Occipital lobe (tissue), 2 donors: Measurements from ENCODE around the gene ANKRD30A. TPM values are rescaled to one million over a fixed set of nuclear protein-coding genes. Genes with fewer than 3 reads are reported as not detected.
"Not testable (repeated sequence)": the region's sequence is repeated elsewhere in the genome, so short reads cannot be mapped to it uniquely, and the experiment has no call there.

Experiments used
- DNase-seq: peaks from one replicate; lab custom pipeline; 2025; lab: John Stamatoyannopoulos, UW
- total RNA-seq: library from RNA; depleted of rRNA; stranded (reverse); fragments of >200 nt; gene quantifications from one replicate; pipeline ENCODE4 v1.2.3, GENCODE V29; 2014

ANKRD30A gene
- total RNA-seq, 1 donor from 2014 or later: not detected

DNA sequence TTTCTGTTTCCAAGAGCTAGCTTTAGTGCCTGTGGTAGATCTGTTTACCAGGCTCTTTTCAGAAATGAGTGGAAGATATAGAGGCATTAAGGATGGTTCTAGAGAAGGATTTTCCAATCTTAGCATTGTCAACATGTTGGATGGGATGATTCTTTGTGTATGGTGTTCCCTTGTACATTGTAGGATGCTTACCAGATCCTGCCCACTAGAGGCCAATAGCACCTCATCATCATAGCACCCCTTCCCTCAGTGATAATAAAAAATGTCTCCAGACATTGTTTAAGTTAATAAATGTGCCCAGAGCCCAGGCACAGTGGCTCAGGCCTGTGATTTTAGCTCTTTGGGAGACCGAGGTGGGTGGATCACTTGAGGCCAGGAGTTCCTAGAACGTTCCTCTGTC, 121.2 kb downstream of the ANKRD30A start:
- no peak for DNase-seq

GRCh38 chr10:37255837-37256236, 130.4 kb downstream of the ANKRD30A start:
- DNase-seq: not testable (repeated sequence)

DNA sequence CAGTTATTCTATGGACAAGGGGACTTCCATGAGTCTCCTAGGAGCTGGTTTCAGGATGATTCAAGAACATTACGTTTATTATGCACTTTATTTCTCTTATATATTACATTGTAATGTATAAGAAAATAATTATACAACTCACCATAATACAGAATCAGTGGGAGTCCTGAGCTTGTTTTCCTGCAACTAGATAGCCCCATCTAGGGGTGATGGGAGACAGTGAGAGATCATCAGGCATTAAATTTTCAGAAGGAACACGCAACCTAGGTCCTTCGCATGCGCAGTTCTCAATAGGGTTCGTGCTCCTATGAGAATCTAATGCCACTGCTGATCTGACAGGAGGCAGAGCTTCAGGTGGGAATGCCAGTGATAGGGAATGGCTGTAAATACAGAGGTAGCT, 137.9 kb downstream of the ANKRD30A start:
- no peak for DNase-seq

- DNase-seq: no peak
Observed at GRCh38 chr10:37268266-37268665, 142.9 kb downstream of the ANKRD30A start.

DNA sequence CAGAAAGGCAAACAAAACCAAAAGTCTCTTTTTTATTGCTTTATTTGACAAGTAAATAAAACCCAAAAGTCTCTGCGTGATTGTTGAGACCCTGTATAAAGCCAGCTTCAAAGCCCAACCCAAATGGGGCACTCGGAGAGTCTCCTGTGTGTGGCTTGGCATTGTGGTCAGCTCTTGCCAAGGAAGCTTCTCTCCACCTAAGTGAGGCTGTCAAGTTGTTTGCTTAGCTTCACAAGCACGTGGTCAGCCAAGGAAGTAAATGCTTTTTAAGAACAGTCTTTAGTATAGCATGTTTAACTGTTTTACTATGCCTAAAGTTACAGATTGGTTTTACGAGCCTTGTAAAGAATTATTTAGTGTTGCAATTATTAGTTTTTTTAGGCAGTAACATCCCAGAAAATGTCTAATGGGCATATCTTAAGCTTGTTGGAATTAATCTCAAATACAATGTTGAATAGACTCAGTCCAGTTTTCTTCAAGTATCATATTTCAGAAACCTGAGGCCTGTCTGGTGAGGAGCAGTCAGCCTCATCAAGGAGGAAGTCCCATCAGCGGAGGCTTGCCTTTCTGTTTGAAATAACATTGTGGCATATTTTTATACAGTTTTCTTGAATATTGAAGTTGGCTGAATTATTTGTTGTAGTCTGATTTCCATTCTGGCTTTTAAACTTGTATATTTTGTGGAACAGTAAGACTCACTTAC, 144.3 kb downstream of the ANKRD30A start:
- DNase-seq: no peak

DNA sequence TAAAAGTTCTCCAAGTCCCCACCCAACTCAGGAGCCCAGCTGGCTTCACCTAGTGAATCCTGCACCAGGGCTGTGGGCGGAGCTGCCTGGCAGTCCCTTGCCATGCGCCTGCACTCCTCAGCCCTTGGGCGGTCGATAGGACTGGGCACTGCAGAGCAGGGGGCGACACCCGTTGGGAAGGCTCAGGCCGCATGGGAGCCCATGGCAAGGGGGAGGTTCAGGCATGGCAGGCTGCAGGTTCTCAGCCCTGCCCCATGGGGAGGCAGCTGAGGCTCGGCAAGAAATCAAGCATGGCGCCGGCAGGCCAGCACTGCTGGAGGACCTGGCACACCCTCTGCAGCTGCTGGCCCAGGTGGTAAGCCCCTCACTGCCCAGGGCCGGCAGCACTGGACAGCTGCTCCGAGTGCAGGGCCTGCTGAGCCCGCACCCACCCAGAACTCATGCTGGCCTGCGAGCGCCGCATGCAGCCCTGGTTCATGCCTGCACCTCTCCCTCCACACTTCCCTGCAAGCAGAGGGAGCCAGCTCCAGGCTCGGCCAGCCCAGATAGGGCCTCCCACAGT, 149.9 kb downstream of the ANKRD30A start:
- no peak for DNase-seq

GRCh38 chr10:37285063-37285462, 159.7 kb downstream of the ANKRD30A start:
- DNase-seq: no peak

- DNase-seq: no peak
Observed at GRCh38 chr10:37289833-37290464, 164.6 kb downstream of the ANKRD30A start.

DNA sequence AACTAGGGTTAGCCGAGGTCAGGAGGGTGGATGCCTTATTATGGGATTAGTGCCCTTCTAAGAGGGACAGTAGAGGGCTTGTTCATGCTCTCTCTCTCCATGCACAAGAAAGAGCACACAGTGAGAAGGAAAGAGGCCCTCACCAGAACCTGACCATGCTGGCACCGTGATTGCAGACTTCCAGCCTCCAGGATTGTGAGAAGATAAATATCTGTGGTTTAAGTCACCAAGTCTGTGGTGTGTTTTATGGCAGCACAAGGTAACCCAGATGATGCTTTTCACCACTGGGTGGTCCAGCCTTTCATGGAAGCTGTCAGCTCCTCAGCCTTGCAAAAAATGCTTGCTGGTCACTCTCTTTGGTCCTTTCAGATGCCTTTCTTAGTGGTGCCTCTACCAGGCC, 175.9 kb downstream of the ANKRD30A start:
- no peak for DNase-seq

- DNase-seq: no peak
Observed at GRCh38 chr10:37304036-37304435, 178.6 kb downstream of the ANKRD30A start.

DNA sequence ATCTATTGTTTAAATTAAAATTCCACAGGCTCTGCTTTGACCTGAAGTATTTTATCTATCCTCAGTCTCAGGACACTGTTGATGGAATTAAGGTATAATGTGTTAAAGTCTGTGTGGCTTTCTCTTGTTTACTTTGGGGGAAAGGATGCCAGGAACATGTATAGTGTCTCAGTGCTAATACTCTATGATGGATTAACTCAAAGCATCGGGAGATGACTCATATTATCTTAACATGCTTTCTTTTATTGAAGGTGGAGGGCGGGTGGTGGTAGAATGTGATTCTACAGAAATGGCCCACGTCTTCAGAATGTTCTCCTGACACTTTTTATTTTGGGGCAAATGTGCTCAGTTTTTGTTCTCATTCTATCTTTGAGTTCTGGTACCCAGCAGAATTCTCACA, 189.0 kb downstream of the ANKRD30A start:
- DNase-seq: no peak

- DNase-seq: no peak
Observed at GRCh38 chr10:37314862-37315261, 189.5 kb downstream of the ANKRD30A start.

GRCh38 chr10:37344413-37344812, 219.0 kb downstream of the ANKRD30A start:
- no peak for DNase-seq

DNA sequence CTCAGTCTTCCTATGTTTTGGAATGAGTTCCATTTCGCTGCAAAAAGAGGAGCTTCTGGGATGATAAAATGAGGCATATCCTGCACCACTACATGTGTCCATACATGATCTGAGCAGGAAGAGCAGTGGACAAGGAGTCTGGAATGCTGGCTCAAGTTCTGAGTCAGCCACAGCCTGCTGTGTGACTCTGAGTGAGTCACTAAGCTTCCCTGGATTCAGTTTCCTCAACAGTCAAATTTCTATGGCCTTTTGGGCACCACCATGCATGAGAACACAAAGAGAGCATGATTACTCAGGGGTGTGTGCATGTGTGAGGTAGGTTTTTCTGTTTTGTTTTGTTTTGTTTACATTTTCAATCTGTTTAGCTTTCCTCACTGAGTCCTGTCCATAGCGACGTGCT, 254.6 kb downstream of the ANKRD30A start:
- no peak for DNase-seq

DNA sequence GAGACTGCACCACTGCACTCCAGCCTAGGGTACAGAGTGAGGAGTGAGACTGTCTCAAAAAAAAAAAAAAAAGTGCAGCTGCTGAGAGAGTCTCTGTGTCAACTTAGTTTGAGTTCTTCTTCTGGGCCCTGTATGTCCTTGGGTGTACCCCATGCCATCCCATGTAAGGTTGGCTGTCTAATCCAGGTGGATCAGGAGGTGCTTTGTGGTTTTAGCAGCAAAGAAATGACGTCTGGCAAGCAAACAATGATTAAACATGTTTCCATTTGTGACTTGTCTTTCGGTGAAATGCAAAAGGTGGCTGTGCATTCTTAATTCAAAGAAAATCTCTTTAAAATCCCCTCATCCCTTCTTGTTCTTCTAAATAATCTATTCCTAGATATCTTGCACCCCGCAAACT, 255.9 kb downstream of the ANKRD30A start:
- DNase-seq: no peak

DNA sequence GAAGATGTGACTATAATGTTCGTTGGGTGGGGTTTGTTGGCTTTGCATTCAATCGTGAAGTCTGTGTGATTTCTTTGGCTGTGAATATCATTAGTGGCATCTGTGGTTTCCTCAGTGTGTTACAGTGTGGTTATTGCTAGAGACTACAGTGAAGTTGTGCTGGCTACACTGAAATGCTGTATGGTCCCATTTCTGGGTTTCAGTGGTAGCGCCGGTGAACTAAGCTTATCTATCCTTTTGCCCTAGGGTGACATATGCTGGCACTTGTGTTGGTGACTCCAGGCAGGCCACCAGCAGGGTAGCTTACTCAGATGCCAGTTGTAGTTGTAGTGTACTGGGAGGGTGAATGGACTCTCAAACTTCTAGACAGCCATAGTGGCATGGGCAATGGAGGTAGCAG, 259.5 kb downstream of the ANKRD30A start:
- DNase-seq: no peak

DNA sequence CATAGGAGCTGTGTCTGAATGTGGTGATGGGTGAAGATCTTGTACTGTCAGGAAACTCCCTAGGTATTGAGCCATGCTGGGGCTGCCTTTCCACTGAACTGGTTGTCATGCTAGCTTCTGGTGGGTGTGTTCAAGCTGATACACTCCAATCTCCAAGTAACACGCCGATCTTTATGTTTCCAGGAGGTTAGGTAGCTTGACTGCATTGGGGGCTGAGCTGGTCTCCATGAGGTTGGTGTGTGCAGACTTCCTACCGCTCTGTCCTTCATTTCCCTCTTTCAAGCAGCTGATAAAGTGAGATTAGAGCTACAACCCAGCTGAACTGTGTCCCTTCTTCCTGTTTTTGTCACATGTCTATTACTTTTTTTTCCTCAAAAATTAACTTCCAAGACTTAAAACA, 265.5 kb downstream of the ANKRD30A start:
- DNase-seq: no peak

DNA sequence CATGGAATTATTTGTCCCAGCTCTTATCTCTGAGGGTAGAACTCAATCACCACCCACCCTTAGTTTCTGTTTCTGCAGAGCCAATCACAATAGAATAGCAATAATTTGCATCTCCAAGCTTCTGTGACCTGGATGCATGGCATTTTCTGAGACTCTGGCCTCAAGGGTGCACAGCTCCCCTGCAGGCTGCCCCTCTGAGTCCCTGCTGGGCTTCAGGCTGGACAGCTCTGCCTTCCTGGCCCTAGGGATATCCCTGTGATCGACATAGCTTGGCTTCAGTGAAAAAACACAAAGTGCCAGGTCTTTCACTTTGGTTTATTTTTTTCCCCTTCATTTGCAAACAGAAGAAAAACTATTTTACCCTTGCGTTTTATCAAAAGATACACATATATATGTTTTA, 275.4 kb downstream of the ANKRD30A start:
- not testable (repeated sequence) for DNase-seq

DNA sequence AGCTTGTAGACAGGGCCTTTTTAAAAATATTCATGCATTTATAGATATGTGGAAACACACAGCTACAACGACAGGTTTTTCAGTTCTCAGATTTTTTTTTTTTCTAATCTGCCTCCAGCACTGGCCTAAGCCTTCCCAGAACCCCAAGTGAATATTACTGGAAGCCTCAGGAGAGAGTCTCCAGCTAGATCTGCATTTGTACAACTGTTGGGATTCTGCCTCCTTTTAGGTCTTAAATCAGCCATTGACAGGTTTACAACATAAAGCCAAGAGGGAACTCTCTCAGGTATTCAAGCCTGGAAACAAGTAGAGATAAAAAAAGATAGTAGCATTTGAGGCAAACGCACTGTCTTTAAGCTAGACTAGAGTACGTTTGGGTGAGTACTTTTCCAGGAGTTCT, 275.8 kb downstream of the ANKRD30A start:
- DNase-seq: no peak

DNA sequence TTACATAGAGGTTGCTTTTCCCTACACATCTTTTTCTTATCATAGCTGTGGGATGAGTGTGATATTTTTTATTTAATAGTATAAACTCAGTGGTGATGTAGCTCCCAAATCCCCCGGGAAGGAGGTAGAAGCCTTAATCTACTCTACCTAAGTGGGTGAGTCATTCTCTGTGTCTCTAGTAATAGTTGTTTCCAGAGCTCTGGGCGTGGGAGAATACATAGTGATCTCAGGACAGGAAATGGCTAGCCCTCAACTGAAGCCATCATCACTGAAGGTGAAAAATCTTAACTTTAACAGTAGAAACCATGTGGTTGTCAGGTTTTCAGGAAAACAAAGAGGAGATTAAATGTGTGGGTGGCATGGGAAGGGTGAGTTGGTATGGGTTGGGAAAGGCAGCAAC, 278.4 kb downstream of the ANKRD30A start:
- no peak for DNase-seq
